Measurements from ENCODE around the gene ZNF57.

- TF ChIP-seq CTCF (IDR thresholded peaks at IDR 0.05) (no peak), POLR2A (IDR thresholded peaks at IDR 0.05) (no peak)
Measured at GRCh38 chr19:2885736-2886135, 15.0 kb upstream of the ZNF57 start.
